NCI-H2196 (cell line): ENCODE data around the gene CDK19.
A peak's percentile ranks its signal among the peaks of the same experiment; 100 is the strongest.

Experiments
- DNase-seq: peaks from one replicate; lab custom pipeline; 2025; ENCODE audit not compliant: unreplicated experiment; lab: John Stamatoyannopoulos, UW

The CDK19 gene

GRCh38 chr6:110662490-110663211, 152.6 kb downstream of the CDK19 start:
- no peak for DNase-seq

GRCh38 chr6:110661414-110661813, 153.9 kb downstream of the CDK19 start:
- no peak for DNase-seq

GRCh38 chr6:110660066-110660655, 155.1 kb downstream of the CDK19 start:
- DNase-seq = no peak

GRCh38 chr6:110658631-110659211, 156.5 kb downstream of the CDK19 start:
- no peak for DNase-seq

- DNase-seq = peak; percentile 63
These were observed 158.8 kb downstream of the CDK19 start for GRCh38 chr6:110656492-110656891.

GRCh38 chr6:110655821-110656220, 159.4 kb downstream of the CDK19 start:
- DNase-seq = no peak

GRCh38 chr6:110654096-110654820, 161.0 kb downstream of the CDK19 start:
- DNase-seq = no peak

- DNase-seq = peak; percentile 11
These were observed 161.9 kb downstream of the CDK19 start for GRCh38 chr6:110653381-110653780.

GRCh38 chr6:110652520-110652919, 162.7 kb downstream of the CDK19 start:
- no peak for DNase-seq

- DNase-seq = no peak
These were observed 164.5 kb downstream of the CDK19 start for GRCh38 chr6:110650755-110651154.

- no peak for DNase-seq
These were observed 165.6 kb downstream of the CDK19 start for GRCh38 chr6:110649704-110650103.

- DNase-seq = no peak
These were observed 168.0 kb downstream of the CDK19 start for GRCh38 chr6:110646951-110647910.

- no peak for DNase-seq
These were observed 168.9 kb downstream of the CDK19 start for GRCh38 chr6:110646419-110646698.

GRCh38 chr6:110645685-110646418, 169.4 kb downstream of the CDK19 start:
- DNase-seq = no peak

- DNase-seq = no peak
These were observed 172.1 kb downstream of the CDK19 start for GRCh38 chr6:110643175-110643574.

- DNase-seq = no peak
These were observed 172.6 kb downstream of the CDK19 start for GRCh38 chr6:110642711-110643110.

- DNase-seq = no peak
These were observed 178.5 kb downstream of the CDK19 start for GRCh38 chr6:110636781-110637180.

GRCh38 chr6:110635096-110635495, 180.2 kb downstream of the CDK19 start:
- no peak for DNase-seq

- DNase-seq = no peak
These were observed 181.5 kb downstream of the CDK19 start for GRCh38 chr6:110633731-110634213.

GRCh38 chr6:110629153-110629552, 186.1 kb downstream of the CDK19 start:
- DNase-seq = peak; percentile 62
